Stimulated activated memory B cell treated with anti-CD40 and anti-IgM and Interleukin-4, amounts not matched to agents 10 μg/mL and 1 μg/mL and 100 μg/mL, for 72 hours (primary cell): ENCODE measurements around the gene PAFAH1B1.

Experiments used
- ATAC-seq: fragments of 150-1000 bp; cut with Tn5 transposase; 2 replicates; pipeline ENCODE4 v1.10.0; 2021
- H3K27ac Mint-ChIP-seq: one replicate; pipeline ENCODE4 v1.8.0; 2022; ENCODE audit warnings: mild to moderate bottlenecking, mixed read lengths
- H3K27me3 Mint-ChIP-seq: one replicate; pipeline ENCODE4 v1.8.0; 2022; ENCODE audit warnings: mixed read lengths
- H3K36me3 Mint-ChIP-seq: one replicate; pipeline ENCODE4 v1.8.0; 2022; ENCODE audit warnings: mixed read lengths
- H3K4me1 Mint-ChIP-seq: one replicate; pipeline ENCODE4 v1.8.0; 2022; ENCODE audit warnings: mixed read lengths
- H3K4me3 Mint-ChIP-seq: one replicate; pipeline ENCODE4 v1.8.0; 2022; ENCODE audit warnings: mild to moderate bottlenecking, moderate library complexity, mixed read lengths
- H3K9me3 Mint-ChIP-seq: one replicate; pipeline ENCODE4 v1.8.0; 2022; ENCODE audit warnings: mixed read lengths

PAFAH1B1 gene

GRCh38 chr17:2688351-2689342 is 95.2 kb downstream of the PAFAH1B1 start:
- no peaks in the 10 kb centered on the region for H3K9me3 Mint-ChIP-seq
- H3K36me3 Mint-ChIP-seq = peaks cover 18% of the 10 kb centered on the region
- H3K27ac Mint-ChIP-seq = peak overlapping the region; percentile 53
- no peak overlapping the region for H3K4me3 Mint-ChIP-seq
- peaks cover 21% of the 10 kb centered on the region for H3K4me1 Mint-ChIP-seq
- no peaks in the 10 kb centered on the region for H3K27me3 Mint-ChIP-seq
- no peak for ATAC-seq

GRCh38 chr17:2689411-2690164 is 96.1 kb downstream of the PAFAH1B1 start:
- ATAC-seq = peak; percentile 22
- no peaks in the 10 kb centered on the region for H3K9me3 Mint-ChIP-seq
- no peaks in the 10 kb centered on the region for H3K27me3 Mint-ChIP-seq
- peaks cover 23% of the 10 kb centered on the region for H3K36me3 Mint-ChIP-seq
- peaks cover 21% of the 10 kb centered on the region for H3K4me1 Mint-ChIP-seq
- peak overlapping the region; percentile 49 for H3K27ac Mint-ChIP-seq
- no peak overlapping the region for H3K4me3 Mint-ChIP-seq

GRCh38 chr17:2690165-2691068 is 97.0 kb downstream of the PAFAH1B1 start:
- no peak for ATAC-seq
- H3K36me3 Mint-ChIP-seq = peaks cover 23% of the 10 kb centered on the region
- H3K4me3 Mint-ChIP-seq = peak overlapping the region; percentile 12
- H3K9me3 Mint-ChIP-seq = no peaks in the 10 kb centered on the region
- peaks cover 21% of the 10 kb centered on the region for H3K4me1 Mint-ChIP-seq
- no peak overlapping the region for H3K27ac Mint-ChIP-seq
- H3K27me3 Mint-ChIP-seq = no peaks in the 10 kb centered on the region

- Mint-ChIP-seq H3K4me1 (peaks cover 21% of the 10 kb centered on the region), H3K27ac (no peak overlapping the region), H3K36me3 (peaks cover 23% of the 10 kb centered on the region), H3K4me3 (no peak overlapping the region), H3K27me3 (no peaks in the 10 kb centered on the region), H3K9me3 (no peaks in the 10 kb centered on the region)
- no peak for ATAC-seq
Measured at GRCh38 chr17:2691069-2691871, 97.8 kb downstream of the PAFAH1B1 start.

GRCh38 chr17:2691965-2692780 is 98.7 kb downstream of the PAFAH1B1 start:
- ATAC-seq = no peak
- peaks cover 30% of the 10 kb centered on the region for H3K36me3 Mint-ChIP-seq
- H3K27ac Mint-ChIP-seq = no peak overlapping the region
- peaks cover 19% of the 10 kb centered on the region for H3K4me1 Mint-ChIP-seq
- H3K4me3 Mint-ChIP-seq = no peak overlapping the region
- H3K9me3 Mint-ChIP-seq = no peaks in the 10 kb centered on the region
- H3K27me3 Mint-ChIP-seq = no peaks in the 10 kb centered on the region

GRCh38 chr17:2692781-2693135 is 99.3 kb downstream of the PAFAH1B1 start:
- peaks cover 14% of the 10 kb centered on the region for H3K4me1 Mint-ChIP-seq
- H3K27me3 Mint-ChIP-seq = no peaks in the 10 kb centered on the region
- no peak for ATAC-seq
- H3K36me3 Mint-ChIP-seq = peaks cover 30% of the 10 kb centered on the region
- H3K27ac Mint-ChIP-seq = no peak overlapping the region
- no peak overlapping the region for H3K4me3 Mint-ChIP-seq
- no peaks in the 10 kb centered on the region for H3K9me3 Mint-ChIP-seq

- H3K9me3 Mint-ChIP-seq = no peaks in the 10 kb centered on the region
- H3K36me3 Mint-ChIP-seq = peaks cover 39% of the 10 kb centered on the region
- no peak for ATAC-seq
- H3K27me3 Mint-ChIP-seq = no peaks in the 10 kb centered on the region
- no peak overlapping the region for H3K27ac Mint-ChIP-seq
- H3K4me3 Mint-ChIP-seq = no peak overlapping the region
- H3K4me1 Mint-ChIP-seq = peaks cover 7% of the 10 kb centered on the region
Measured at GRCh38 chr17:2693561-2694380, 100.3 kb downstream of the PAFAH1B1 start.

- Mint-ChIP-seq H3K4me3 (no peak overlapping the region), H3K27ac (no peak overlapping the region), H3K36me3 (peaks cover 44% of the 10 kb centered on the region), H3K9me3 (no peaks in the 10 kb centered on the region), H3K27me3 (no peaks in the 10 kb centered on the region), H3K4me1 (no peaks in the 10 kb centered on the region)
- ATAC-seq = no peak
Measured at GRCh38 chr17:2694381-2695242, 101.2 kb downstream of the PAFAH1B1 start.

- H3K27me3 Mint-ChIP-seq = no peaks in the 10 kb centered on the region
- ATAC-seq = no peak
- H3K9me3 Mint-ChIP-seq = no peaks in the 10 kb centered on the region
- no peaks in the 10 kb centered on the region for H3K4me1 Mint-ChIP-seq
- no peak overlapping the region for H3K27ac Mint-ChIP-seq
- H3K4me3 Mint-ChIP-seq = no peak overlapping the region
- peaks cover 51% of the 10 kb centered on the region for H3K36me3 Mint-ChIP-seq
Measured at GRCh38 chr17:2695243-2695960, 101.9 kb downstream of the PAFAH1B1 start.

- H3K27ac Mint-ChIP-seq = no peak overlapping the region
- no peak for ATAC-seq
- peaks cover 51% of the 10 kb centered on the region for H3K36me3 Mint-ChIP-seq
- H3K4me1 Mint-ChIP-seq = no peaks in the 10 kb centered on the region
- no peaks in the 10 kb centered on the region for H3K27me3 Mint-ChIP-seq
- no peaks in the 10 kb centered on the region for H3K9me3 Mint-ChIP-seq
- H3K4me3 Mint-ChIP-seq = no peak overlapping the region
Measured at GRCh38 chr17:2695961-2696760, 102.7 kb downstream of the PAFAH1B1 start.

- Mint-ChIP-seq H3K4me1 (no peaks in the 10 kb centered on the region), H3K36me3 (peaks cover 55% of the 10 kb centered on the region), H3K4me3 (no peak overlapping the region), H3K27me3 (no peaks in the 10 kb centered on the region), H3K27ac (no peak overlapping the region), H3K9me3 (no peaks in the 10 kb centered on the region)
- no peak for ATAC-seq
Measured at GRCh38 chr17:2697611-2698162, 104.2 kb downstream of the PAFAH1B1 start.
